ENCODE results near the gene KIF12.

KIF12 gene

DNA sequence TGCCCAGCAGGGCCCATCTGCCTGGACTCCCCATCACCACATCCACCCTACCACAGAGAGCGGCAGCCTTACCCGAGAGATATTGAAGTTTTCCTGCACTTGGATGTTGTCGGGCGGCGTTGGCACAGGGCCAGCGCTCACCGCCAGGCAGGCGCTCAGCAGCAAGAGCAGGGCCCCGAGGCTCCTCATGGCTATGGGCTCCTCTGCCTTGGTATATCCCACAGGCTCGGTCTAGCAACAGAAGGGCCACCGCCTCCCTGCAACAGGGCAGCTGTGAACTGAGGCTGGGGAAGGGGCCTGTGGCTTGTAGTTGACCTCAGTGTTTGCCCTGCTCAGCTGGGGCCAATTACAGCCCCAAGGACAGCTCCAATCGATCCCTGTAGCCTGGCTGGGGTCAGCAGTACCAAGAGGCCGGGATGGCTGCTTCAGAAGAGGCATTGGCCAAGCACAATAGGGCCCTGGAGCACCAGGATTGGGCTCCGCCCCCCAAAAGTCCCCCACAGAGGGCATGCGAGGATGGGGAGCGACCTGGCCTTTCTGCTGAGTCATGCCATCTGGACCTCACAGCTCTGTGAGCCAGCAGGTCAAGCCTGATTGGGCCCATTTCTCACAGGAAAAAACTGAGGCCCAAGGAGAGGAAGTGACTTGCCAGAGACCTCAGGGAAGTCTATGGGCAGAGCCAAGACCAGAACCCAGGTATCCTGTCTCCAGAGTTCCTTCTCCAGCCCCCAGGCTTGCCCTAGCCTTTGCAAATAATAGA, 20.9 kb downstream of the KIF12 start, which contains the start of gene AMBP:
TSS of gene AMBP (minus strand) at position 280 of the 760 bp plus-strand sequence. CDS start at position 189, 91 bp downstream.
- no peak within 1 kb of the TSS for H3K14ac ChIP-seq (ENCODE audit: low read length)
- no CpG with 5 or more reads among the region's 16 CpGs for WGBS (ENCODE audit: extremely low coverage, insufficient coverage, insufficient read length)

DNA sequence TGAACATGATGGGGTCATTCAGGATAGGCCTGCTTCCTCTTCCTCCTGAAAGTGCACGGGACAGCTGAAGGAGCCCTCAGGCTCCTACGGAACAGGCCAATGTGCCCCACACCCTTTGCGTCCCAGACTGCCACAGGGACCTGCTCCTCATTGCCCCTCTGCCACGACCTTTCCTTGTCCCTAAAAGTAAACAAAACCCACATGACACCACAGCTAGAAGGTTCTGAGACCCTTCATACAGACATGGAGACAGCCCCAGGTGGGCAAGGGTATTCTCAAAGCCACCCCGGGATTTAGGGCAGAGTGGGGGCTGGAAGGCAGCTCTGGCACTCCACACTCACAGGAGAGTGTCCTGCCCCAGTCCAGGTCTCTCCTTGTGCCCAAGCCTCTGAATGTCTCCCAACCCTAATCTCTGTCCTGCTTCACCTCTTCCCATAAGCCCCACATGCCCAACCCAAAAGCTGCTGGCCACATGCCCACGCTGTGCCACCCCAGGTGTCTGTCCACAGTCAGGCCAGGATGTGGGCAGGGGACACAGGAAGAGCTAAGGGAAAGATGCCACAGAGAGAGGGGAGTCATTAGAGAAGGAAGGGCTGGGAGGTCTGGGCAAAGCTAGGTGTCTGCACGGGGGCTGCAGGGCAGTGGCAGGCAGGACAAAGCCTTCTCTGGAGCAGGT, 21.8 kb downstream of the KIF12 start:
- Histone ChIP-seq H3K14ac (ENCODE audit: low read length) (no peak overlapping the region), H2BK12ac (ENCODE audit: low read length) (no peak overlapping the region), H4K12ac (ENCODE audit: low read depth, low read length) (no peak overlapping the region), H3K9ac (ENCODE audit: low read length) (no peak overlapping the region), H3K9me3 (ENCODE audit: insufficient read depth, low read depth, low read length) (peaks cover 3% of the 10 kb centered on the region), H2AFZ (ENCODE audit: insufficient read depth, low read length, poor library complexity) (no peak overlapping the region), H3K36me3 (ENCODE audit: control insufficient read depth in 1 of 2, insufficient read depth in 2 of 2, low read length in 2 of 2) (no peaks in the 10 kb centered on the region), H2AK5ac (ENCODE audit: low read length) (no peak overlapping the region), H3K23ac (ENCODE audit: low read length) (no peak overlapping the region), H3K4ac (ENCODE audit: low read depth, low read length) (no peak overlapping the region), H3K18ac (ENCODE audit: low read length) (no peak overlapping the region), H3K4me3 (ENCODE audit: low read depth, low read length) (no peak overlapping the region), H4K91ac (ENCODE audit: low read depth, low read length) (no peak overlapping the region), H2BK5ac (ENCODE audit: low read depth, low read length, poor library complexity) (no peak overlapping the region), H3K79me2 (ENCODE audit: control insufficient read depth, insufficient read depth, low read length, poor library complexity) (no peaks in the 10 kb centered on the region), H3K27me3 (ENCODE audit: insufficient read depth, low read length) (no peaks in the 10 kb centered on the region), H2BK120ac (ENCODE audit: insufficient read depth, low read length, poor library complexity) (no peak overlapping the region), H3K4me1 (ENCODE audit: control insufficient read depth in 1 of 2, insufficient read depth in 2 of 2, low read length in 2 of 2) (no peaks in the 10 kb centered on the region), H3K27ac (ENCODE audit: low read depth, low read length) (no peak overlapping the region), H3K4me2 (ENCODE audit: low read length) (no peak overlapping the region), H3K79me1 (ENCODE audit: low read length) (no peaks in the 10 kb centered on the region), H4K8ac (ENCODE audit: low read depth, low read length) (no peak overlapping the region)
- no peak for DNase-seq
- no CpG with 5 or more reads among the region's 7 CpGs for WGBS (ENCODE audit: extremely low coverage, insufficient coverage, insufficient read length)

More for the DNA sequence above, 20.9 kb downstream of the KIF12 start, which contains the start of gene AMBP:
- Histone ChIP-seq H3K4me3 (ENCODE audit: low read depth, low read length) (no peak within 1 kb of the TSS), H3K27me3 (ENCODE audit: insufficient read depth, low read length) (no peaks in the 10 kb centered on the region), H2AFZ (ENCODE audit: insufficient read depth, low read length, poor library complexity) (no peak within 1 kb of the TSS), H2BK5ac (ENCODE audit: low read depth, low read length, poor library complexity) (no peak within 1 kb of the TSS), H2AK5ac (ENCODE audit: low read length) (no peak within 1 kb of the TSS), H3K9ac (ENCODE audit: low read length) (no peak within 1 kb of the TSS), H2BK120ac (ENCODE audit: insufficient read depth, low read length, poor library complexity) (no peak within 1 kb of the TSS), H3K27ac (ENCODE audit: low read depth, low read length) (no peak within 1 kb of the TSS), H4K8ac (ENCODE audit: low read depth, low read length) (no peak within 1 kb of the TSS), H3K23ac (ENCODE audit: low read length) (no peak within 1 kb of the TSS), H3K4me1 (ENCODE audit: control insufficient read depth in 1 of 2, insufficient read depth in 2 of 2, low read length in 2 of 2) (no peaks in the 10 kb centered on the region), H3K18ac (ENCODE audit: low read length) (no peak within 1 kb of the TSS), H4K91ac (ENCODE audit: low read depth, low read length) (no peak within 1 kb of the TSS), H3K9me3 (ENCODE audit: insufficient read depth, low read depth, low read length) (peaks cover 3% of the 10 kb centered on the region), H3K4me2 (ENCODE audit: low read length) (no peak within 1 kb of the TSS), H3K79me1 (ENCODE audit: low read length) (no peaks in the 10 kb centered on the region), H2BK12ac (ENCODE audit: low read length) (no peak within 1 kb of the TSS), H3K79me2 (ENCODE audit: control insufficient read depth, insufficient read depth, low read length, poor library complexity) (no peaks in the 10 kb centered on the region), H4K12ac (ENCODE audit: low read depth, low read length) (no peak within 1 kb of the TSS), H3K36me3 (ENCODE audit: control insufficient read depth in 1 of 2, insufficient read depth in 2 of 2, low read length in 2 of 2) (no peaks in the 10 kb centered on the region), H3K4ac (ENCODE audit: low read depth, low read length) (no peak within 1 kb of the TSS)
- no peak for DNase-seq

GRCh38 chr9:114076237-114077161, 22.6 kb downstream of the KIF12 start:
- no CpG with 5 or more reads among the region's 14 CpGs for WGBS (ENCODE audit: extremely low coverage, insufficient coverage, insufficient read length)

GRCh38 chr9:114075602-114076001, 23.5 kb downstream of the KIF12 start:
- Histone ChIP-seq H3K14ac (ENCODE audit: low read length) (no peak overlapping the region), H3K4me2 (ENCODE audit: low read length) (no peak overlapping the region), H2BK12ac (ENCODE audit: low read length) (no peak overlapping the region), H3K9me3 (ENCODE audit: insufficient read depth, low read depth, low read length) (peaks cover 5% of the 10 kb centered on the region), H3K79me2 (ENCODE audit: control insufficient read depth, insufficient read depth, low read length, poor library complexity) (no peaks in the 10 kb centered on the region), H3K36me3 (ENCODE audit: control insufficient read depth in 1 of 2, insufficient read depth in 2 of 2, low read length in 2 of 2) (no peaks in the 10 kb centered on the region), H3K18ac (ENCODE audit: low read length) (no peak overlapping the region), H2BK120ac (ENCODE audit: insufficient read depth, low read length, poor library complexity) (no peak overlapping the region), H3K4me1 (ENCODE audit: control insufficient read depth in 1 of 2, insufficient read depth in 2 of 2, low read length in 2 of 2) (no peaks in the 10 kb centered on the region), H3K23ac (ENCODE audit: low read length) (no peak overlapping the region), H2BK5ac (ENCODE audit: low read depth, low read length, poor library complexity) (no peak overlapping the region), H4K8ac (ENCODE audit: low read depth, low read length) (no peak overlapping the region), H4K91ac (ENCODE audit: low read depth, low read length) (no peak overlapping the region), H3K4ac (ENCODE audit: low read depth, low read length) (no peak overlapping the region), H4K12ac (ENCODE audit: low read depth, low read length) (no peak overlapping the region), H3K79me1 (ENCODE audit: low read length) (no peaks in the 10 kb centered on the region), H3K9ac (ENCODE audit: low read length) (no peak overlapping the region), H2AK5ac (ENCODE audit: low read length) (no peak overlapping the region), H2AFZ (ENCODE audit: insufficient read depth, low read length, poor library complexity) (no peak overlapping the region), H3K27me3 (ENCODE audit: insufficient read depth, low read length) (no peaks in the 10 kb centered on the region), H3K27ac (ENCODE audit: low read depth, low read length) (no peak overlapping the region), H3K4me3 (ENCODE audit: low read depth, low read length) (no peak overlapping the region)
- WGBS (ENCODE audit: extremely low coverage, insufficient coverage, insufficient read length), result no CpG with 5 or more reads among the region's 4 CpGs
- no peak for DNase-seq

More at GRCh38 chr9:114076237-114077161, 22.6 kb downstream of the KIF12 start:
- Histone ChIP-seq H3K4ac (ENCODE audit: low read depth, low read length) (no peak overlapping the region), H3K27me3 (ENCODE audit: insufficient read depth, low read length) (no peaks in the 10 kb centered on the region), H3K36me3 (ENCODE audit: control insufficient read depth in 1 of 2, insufficient read depth in 2 of 2, low read length in 2 of 2) (no peaks in the 10 kb centered on the region), H3K4me3 (ENCODE audit: low read depth, low read length) (no peak overlapping the region), H4K91ac (ENCODE audit: low read depth, low read length) (no peak overlapping the region), H3K79me1 (ENCODE audit: low read length) (no peaks in the 10 kb centered on the region), H3K9ac (ENCODE audit: low read length) (no peak overlapping the region), H3K23ac (ENCODE audit: low read length) (no peak overlapping the region), H4K12ac (ENCODE audit: low read depth, low read length) (no peak overlapping the region), H3K14ac (ENCODE audit: low read length) (no peak overlapping the region), H2BK12ac (ENCODE audit: low read length) (no peak overlapping the region), H4K8ac (ENCODE audit: low read depth, low read length) (no peak overlapping the region), H2BK120ac (ENCODE audit: insufficient read depth, low read length, poor library complexity) (no peak overlapping the region), H3K4me1 (ENCODE audit: control insufficient read depth in 1 of 2, insufficient read depth in 2 of 2, low read length in 2 of 2) (no peaks in the 10 kb centered on the region), H2AK5ac (ENCODE audit: low read length) (no peak overlapping the region), H2AFZ (ENCODE audit: insufficient read depth, low read length, poor library complexity) (no peak overlapping the region), H3K4me2 (ENCODE audit: low read length) (no peak overlapping the region), H3K27ac (ENCODE audit: low read depth, low read length) (no peak overlapping the region), H3K18ac (ENCODE audit: low read length) (no peak overlapping the region), H2BK5ac (ENCODE audit: low read depth, low read length, poor library complexity) (no peak overlapping the region), H3K79me2 (ENCODE audit: control insufficient read depth, insufficient read depth, low read length, poor library complexity) (no peaks in the 10 kb centered on the region), H3K9me3 (ENCODE audit: insufficient read depth, low read depth, low read length) (peaks cover 5% of the 10 kb centered on the region)
- no peak for DNase-seq
